ENCODE results near the gene WDFY3.

- TF ChIP-seq CTCF (IDR thresholded peaks at IDR 0.05) (no peak), EZH2 (IDR thresholded peaks at IDR 0.05) (no peak), EZH2phosphoT487 (IDR thresholded peaks at IDR 0.05) (no peak)
These were observed 184.0 kb downstream of the WDFY3 start for GRCh38 chr4:84782517-84782916.
